Panc1 (cell line): ENCODE data around the gene TXK. TPM values are rescaled to one million over a fixed set of nuclear protein-coding genes. Genes with fewer than 3 reads are reported as not detected.

Experiments
- ATAC-seq: fragments of 200-7000 bp; cut with Tn5 transposase; 2 replicates; pipeline ENCODE4 v1.9.1; 2020; ENCODE audit warnings: mild to moderate bottlenecking, moderate library complexity
- BruUV-seq: library from RNA; stranded (reverse); fragments of 400-500 nt; replicated peaks from 2 replicates; lab custom pipeline; 2021; lab: Mats Ljungman, UMichigan
- CTCF ChIA-PET: fragments of 300-600 bp; sonication (Branson Sonifier 250); formaldehyde crosslinking; loops from one replicate; lab custom pipeline; 2022; ENCODE audit warnings: antibody characterized with exemption; lab: Charles Lee
- POLR2A ChIA-PET: fragments of 300-600 bp; sonication (Branson Sonifier 250); formaldehyde crosslinking; loops from one replicate; lab custom pipeline; 2022; ENCODE audit warnings: antibody characterized with exemption; lab: Charles Lee
- DNase-seq: peaks from one replicate; pipeline ENCODE4 v3.0.0-alpha.2; 2010; ENCODE audit warnings: low read depth, low spot score
- H3K27ac ChIP-seq: 2 replicates; pipeline ENCODE4 v1.5.1; 2011; ENCODE audit warnings: mild to moderate bottlenecking, low read length, inconsistent platforms
- H3K27me3 ChIP-seq: fragments of 200-500 bp; sonication (Bioruptor generic); 2 replicates; pipeline ENCODE4 v1.6.0; 2014; ENCODE audit warnings: low read length, inconsistent platforms; ENCODE audit not compliant: control insufficient read depth, insufficient read depth
- H3K36me3 ChIP-seq: fragments of 200-500 bp; sonication (Bioruptor generic); 2 replicates; pipeline ENCODE4 v1.5.1; 2014; ENCODE audit warnings: inconsistent platforms, mild to moderate bottlenecking, low read length, moderate library complexity; ENCODE audit not compliant: control insufficient read depth, insufficient read depth
- H3K4me1 ChIP-seq: 2 replicates; pipeline ENCODE4 v1.5.1; 2011; ENCODE audit warnings: inconsistent platforms, mild to moderate bottlenecking, low read length, moderate library complexity; ENCODE audit not compliant: control insufficient read depth, insufficient read depth
- H3K4me3 ChIP-seq, 2 experiments: 2 replicates each; pipeline ENCODE4 v1.5.1; 2011 to 2012; ENCODE audit warnings: low read depth in 2 of 2, low read length in 2 of 2, mild to moderate bottlenecking in 2 of 2, inconsistent platforms in 1 of 2, moderate library complexity in 1 of 2
- H3K9me3 ChIP-seq: fragments of 200-500 bp; sonication (Bioruptor generic); 2 replicates; pipeline ENCODE4 v1.5.1; 2014; ENCODE audit warnings: low read depth, mild to moderate bottlenecking, inconsistent platforms, low read length, moderate library complexity; ENCODE audit not compliant: control insufficient read depth, insufficient read depth
- CTCF ChIP-seq: fragments of 450-650 bp; IDR thresholded peaks from 2 replicates; pipeline ENCODE4 v1.5.1; 2017; ENCODE audit warnings: mild to moderate bottlenecking
- POLR2AphosphoS5 ChIP-seq: IDR thresholded peaks from 2 replicates; pipeline ENCODE4 v1.6.1; 2012; ENCODE audit warnings: mild to moderate bottlenecking, low read depth, low read length, moderate library complexity
- SIN3A ChIP-seq: IDR thresholded peaks from 2 replicates; pipeline ENCODE4 v1.6.1; 2012; ENCODE audit warnings: low read depth, mild to moderate bottlenecking, low read length, moderate library complexity, borderline replicate concordance; ENCODE audit not compliant: insufficient read depth
- TCF7L2 ChIP-seq: IDR thresholded peaks from 2 replicates; pipeline ENCODE4 v1.6.1; 2011; ENCODE audit warnings: mild to moderate bottlenecking, low read depth, low read length, inconsistent platforms
- in situ Hi-C: cut with HindIII; loops from 2 replicates; pipeline ENCODE4 v1.10.0; 2016; ENCODE audit warnings: low sequenced_read_pairs, low pct_unique_long_range_greater_than_20kb
- intact Hi-C: fragments of 100-400 bp; cut with micrococcal nuclease; formaldehyde crosslinking; loops from one replicate; pipeline ENCODE4 v1.10.0; 2022; ENCODE audit not compliant: unreplicated experiment
- total RNA-seq: library from RNA; stranded (reverse); gene quantifications from one replicate; pipeline ENCODE4 v1.2.1, GENCODE V29; 2021; ENCODE audit not compliant: unreplicated experiment
- TF ChIP-seq, protein P1 (sequence below), 2 experiments: IDR thresholded peaks; 2 replicates each; pipeline ENCODE4 v1.6.1; 2011 to 2012; ENCODE audit warnings: low read depth in 2 of 2, control low read depth in 1 of 2, low read length in 1 of 2, mild to moderate bottlenecking in 1 of 2, moderate library complexity in 1 of 2; ENCODE audit not compliant: insufficient read depth in 1 of 2

Gene TXK
- total RNA-seq, 1 experiment from 2014 or later, result 0.26 TPM

DNA sequence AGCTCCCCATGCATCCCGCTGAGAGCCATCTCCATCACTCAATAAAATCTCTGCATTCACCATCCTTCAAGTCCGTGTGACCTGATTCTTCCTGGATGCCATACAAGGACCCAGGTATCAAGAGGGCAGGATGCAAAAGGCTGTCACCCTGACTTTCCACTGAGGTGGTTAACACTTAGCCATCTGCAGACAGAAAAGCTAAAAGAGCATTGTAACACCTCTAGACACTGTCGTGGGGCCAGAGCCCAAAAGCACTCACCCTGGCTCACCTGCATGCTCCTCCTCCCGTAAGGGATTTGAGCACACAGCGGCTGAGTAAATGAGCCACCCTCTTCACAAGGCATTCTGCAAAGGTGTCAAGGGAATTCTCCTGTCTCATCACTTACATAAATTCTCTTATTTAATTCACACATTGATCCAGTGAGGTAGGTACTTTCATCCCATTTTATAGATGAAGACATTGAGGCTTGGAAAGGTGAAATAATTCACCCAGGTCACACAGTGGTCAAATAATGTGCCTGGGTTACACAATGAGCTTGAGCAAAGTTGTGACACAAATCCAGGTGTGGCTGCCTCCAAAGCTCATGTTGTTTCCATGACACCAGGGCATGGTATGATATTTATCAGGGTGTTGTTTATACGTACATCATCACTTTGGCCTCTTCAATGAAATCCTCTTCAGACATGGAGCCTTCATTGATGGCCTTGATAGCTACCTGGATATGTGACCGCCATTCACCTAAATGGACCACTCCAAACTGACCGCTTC lies 48.0 kb downstream of the TXK start:
- ATAC-seq (no peak), DNase-seq (no peak)
- intact Hi-C loops (loop anchor here (5.0 kb wide), 2 partner anchors 84 to 159 kb away; no protein-coding TSS in a partner anchor), in situ Hi-C loops (no loop called here)
- ChIA-PET CTCF (no interaction called here), POLR2A (no interaction called here)
- H3K27me3 ChIP-seq, result no peaks in the 10 kb centered on the region
- H3K4me1 ChIP-seq, result no peaks in the 10 kb centered on the region; the same call in 1 of the 2 replicates
- H3K9me3 ChIP-seq, result no peaks in the 10 kb centered on the region
- no peaks in the 10 kb centered on the region for H3K36me3 ChIP-seq
- no peak overlapping the region for H3K4me3 ChIP-seq
- TF ChIP-seq CTCF, result no peak
- no peak for TF ChIP-seq POLR2AphosphoS5
- TF ChIP-seq, protein P1, sequence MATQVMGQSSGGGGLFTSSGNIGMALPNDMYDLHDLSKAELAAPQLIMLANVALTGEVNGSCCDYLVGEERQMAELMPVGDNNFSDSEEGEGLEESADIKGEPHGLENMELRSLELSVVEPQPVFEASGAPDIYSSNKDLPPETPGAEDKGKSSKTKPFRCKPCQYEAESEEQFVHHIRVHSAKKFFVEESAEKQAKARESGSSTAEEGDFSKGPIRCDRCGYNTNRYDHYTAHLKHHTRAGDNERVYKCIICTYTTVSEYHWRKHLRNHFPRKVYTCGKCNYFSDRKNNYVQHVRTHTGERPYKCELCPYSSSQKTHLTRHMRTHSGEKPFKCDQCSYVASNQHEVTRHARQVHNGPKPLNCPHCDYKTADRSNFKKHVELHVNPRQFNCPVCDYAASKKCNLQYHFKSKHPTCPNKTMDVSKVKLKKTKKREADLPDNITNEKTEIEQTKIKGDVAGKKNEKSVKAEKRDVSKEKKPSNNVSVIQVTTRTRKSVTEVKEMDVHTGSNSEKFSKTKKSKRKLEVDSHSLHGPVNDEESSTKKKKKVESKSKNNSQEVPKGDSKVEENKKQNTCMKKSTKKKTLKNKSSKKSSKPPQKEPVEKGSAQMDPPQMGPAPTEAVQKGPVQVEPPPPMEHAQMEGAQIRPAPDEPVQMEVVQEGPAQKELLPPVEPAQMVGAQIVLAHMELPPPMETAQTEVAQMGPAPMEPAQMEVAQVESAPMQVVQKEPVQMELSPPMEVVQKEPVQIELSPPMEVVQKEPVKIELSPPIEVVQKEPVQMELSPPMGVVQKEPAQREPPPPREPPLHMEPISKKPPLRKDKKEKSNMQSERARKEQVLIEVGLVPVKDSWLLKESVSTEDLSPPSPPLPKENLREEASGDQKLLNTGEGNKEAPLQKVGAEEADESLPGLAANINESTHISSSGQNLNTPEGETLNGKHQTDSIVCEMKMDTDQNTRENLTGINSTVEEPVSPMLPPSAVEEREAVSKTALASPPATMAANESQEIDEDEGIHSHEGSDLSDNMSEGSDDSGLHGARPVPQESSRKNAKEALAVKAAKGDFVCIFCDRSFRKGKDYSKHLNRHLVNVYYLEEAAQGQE (IDR thresholded peaks at IDR 0.05; ENCODE audit: insufficient read depth in 1 of 2, low read depth in 2 of 2, low read length in 1 of 2), result no peak
- no peak for TF ChIP-seq TCF7L2
- TF ChIP-seq SIN3A, result no peak
- no peak overlapping the region for H3K27ac ChIP-seq
- BruUV-seq, result no TSS peak

DNA sequence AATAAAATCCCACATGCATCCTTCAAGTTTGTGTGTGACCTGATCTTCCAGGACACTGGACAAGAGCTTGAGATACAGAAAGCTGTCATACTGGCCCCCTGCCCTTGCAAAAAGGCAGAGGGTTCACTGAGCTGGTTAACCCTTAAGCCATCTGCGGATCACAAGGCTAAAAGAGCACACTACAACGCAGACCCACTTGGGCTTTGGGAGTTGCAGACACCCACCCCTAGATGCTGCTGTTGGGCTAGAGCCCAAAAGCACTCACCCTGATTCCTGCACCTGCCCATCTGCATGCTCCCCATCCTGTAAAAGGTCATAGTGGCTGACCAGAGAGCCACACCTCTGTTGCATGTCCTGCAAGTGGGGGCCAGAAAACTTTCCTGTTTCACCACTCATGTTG lies 51.1 kb downstream of the TXK start:
- ATAC-seq, result no peak
- POLR2A ChIA-PET, result no interaction called here
- in situ Hi-C loops, result no loop called here

More for the DNA sequence above, 51.1 kb downstream of the TXK start:
- intact Hi-C loops, result no loop called here
- no peaks in the 10 kb centered on the region for H3K9me3 ChIP-seq
- no TSS peak for BruUV-seq
- no peak overlapping the region for H3K4me3 ChIP-seq
- TF ChIP-seq POLR2AphosphoS5 (no peak), CTCF (no peak), SIN3A (no peak), TCF7L2 (no peak)
- TF ChIP-seq, protein P1 (IDR thresholded peaks at IDR 0.05; ENCODE audit: insufficient read depth in 1 of 2, low read depth in 2 of 2, low read length in 1 of 2), result no peak
- H3K4me1 ChIP-seq, result peaks cover 2% of the 10 kb centered on the region; the same call in 1 of the 2 replicates
- no peaks in the 10 kb centered on the region for H3K36me3 ChIP-seq
- H3K27me3 ChIP-seq, result no peaks in the 10 kb centered on the region
- no peak overlapping the region for H3K27ac ChIP-seq
- DNase-seq, result no peak
- CTCF ChIA-PET, result no interaction called here
